Hepatocyte (in vitro differentiated cells): Measurements from ENCODE around the gene COQ9. TPM values are rescaled to one million over a fixed set of nuclear protein-coding genes. Genes with fewer than 3 reads are reported as not detected.
A peak's percentile ranks its signal among the peaks of the same experiment; 100 is the strongest.

ENCODE experiments used
- DNase-seq: peaks from one replicate; pipeline ENCODE4 v3.0.0-alpha.2; 2016; ENCODE audit warnings: low spot score
- H2AFZ ChIP-seq: fragments of 200-600 bp; sonication (generic); 2 replicates; pipeline ENCODE4 v1.6.0; 2016; ENCODE audit warnings: antibody characterized with exemption, mild to moderate bottlenecking
- H3K27ac ChIP-seq: fragments of 200-600 bp; sonication (generic); 2 replicates; pipeline ENCODE4 v1.5.1; 2016; ENCODE audit warnings: mild to moderate bottlenecking
- H3K27me3 ChIP-seq: fragments of 200-600 bp; sonication (generic); 2 replicates; pipeline ENCODE4 v1.6.1; 2016
- H3K36me3 ChIP-seq: fragments of 200-600 bp; sonication (generic); replicated peaks from 2 replicates; pipeline ENCODE4 v1.5.1; 2016; ENCODE audit warnings: low read depth; ENCODE audit not compliant: insufficient read depth
- H3K4me1 ChIP-seq: fragments of 200-600 bp; sonication (generic); 2 replicates; pipeline ENCODE4 v1.5.1; 2016; ENCODE audit warnings: mild to moderate bottlenecking, moderate library complexity; ENCODE audit not compliant: insufficient read depth
- H3K4me2 ChIP-seq: fragments of 200-600 bp; sonication (generic); 2 replicates; pipeline ENCODE4 v1.6.0; 2016
- H3K4me3 ChIP-seq: fragments of 200-600 bp; sonication (generic); 2 replicates; pipeline ENCODE4 v1.5.1; 2016; ENCODE audit warnings: mild to moderate bottlenecking
- H3K79me2 ChIP-seq: fragments of 200-600 bp; sonication (generic); 2 replicates; pipeline ENCODE4 v1.6.0; 2017; ENCODE audit warnings: mild to moderate bottlenecking
- H3K9me2 ChIP-seq: fragments of 200-600 bp; sonication (generic); replicated peaks from 2 replicates; pipeline ENCODE4 v1.6.0; 2017; ENCODE audit warnings: mild to moderate bottlenecking; ENCODE audit not compliant: insufficient read depth
- H3K9me3 ChIP-seq: fragments of 200-600 bp; sonication (generic); 2 replicates; pipeline ENCODE4 v1.5.1; 2016; ENCODE audit warnings: low read depth, mild to moderate bottlenecking
- H4K20me1 ChIP-seq: fragments of 200-600 bp; sonication (generic); 2 replicates; pipeline ENCODE4 v1.6.0; 2016; ENCODE audit warnings: mild to moderate bottlenecking; ENCODE audit not compliant: insufficient read depth, poor library complexity, severe bottlenecking
- EZH2 ChIP-seq: fragments of 200-600 bp; sonication (generic); IDR thresholded peaks from 2 replicates; pipeline ENCODE4 v1.6.1; 2016; ENCODE audit warnings: antibody characterized with exemption, mild to moderate bottlenecking, borderline replicate concordance
- EZH2phosphoT487 ChIP-seq: fragments of 200-600 bp; sonication (generic); IDR thresholded peaks from one replicate; pipeline ENCODE4 v1.6.1; 2018; ENCODE audit warnings: antibody characterized with exemption, mild to moderate bottlenecking, low read depth, moderate library complexity; ENCODE audit not compliant: unreplicated experiment, severe bottlenecking
- WGBS: methylation state at CpG from one replicate; pipeline ENCODE4 v1.1.6; 2016; ENCODE audit warnings: low lambda C conversion rate; ENCODE audit errors: missing lambda C conversion rate; 5-methylcytosine and 5-hydroxymethylcytosine counted together
- polyA plus RNA-seq: library from polyadenylated mRNA; unstranded; fragments of >200 nt; fragmentation: Nextera tagmentation; extraction: Ambion mirVana; gene quantifications from 2 replicates; pipeline ENCODE4 v1.2.1, GENCODE V29; 2016
- total RNA-seq: library from RNA; depleted of rRNA; stranded (reverse); fragments of >200 nt; gene quantifications from 2 replicates; pipeline ENCODE4 v1.2.3, GENCODE V29; 2014
- TF ChIP-seq, protein P1 (sequence below): fragments of 200-600 bp; sonication (generic); IDR thresholded peaks from 2 replicates; pipeline ENCODE4 v1.5.1; 2016; ENCODE audit warnings: antibody characterized with exemption, mild to moderate bottlenecking; ENCODE audit not compliant: poor library complexity

COQ9 gene
- total and polyA plus RNA-seq, 2 experiments from 2014 or later: 61.9 to 81.5 TPM

DNA sequence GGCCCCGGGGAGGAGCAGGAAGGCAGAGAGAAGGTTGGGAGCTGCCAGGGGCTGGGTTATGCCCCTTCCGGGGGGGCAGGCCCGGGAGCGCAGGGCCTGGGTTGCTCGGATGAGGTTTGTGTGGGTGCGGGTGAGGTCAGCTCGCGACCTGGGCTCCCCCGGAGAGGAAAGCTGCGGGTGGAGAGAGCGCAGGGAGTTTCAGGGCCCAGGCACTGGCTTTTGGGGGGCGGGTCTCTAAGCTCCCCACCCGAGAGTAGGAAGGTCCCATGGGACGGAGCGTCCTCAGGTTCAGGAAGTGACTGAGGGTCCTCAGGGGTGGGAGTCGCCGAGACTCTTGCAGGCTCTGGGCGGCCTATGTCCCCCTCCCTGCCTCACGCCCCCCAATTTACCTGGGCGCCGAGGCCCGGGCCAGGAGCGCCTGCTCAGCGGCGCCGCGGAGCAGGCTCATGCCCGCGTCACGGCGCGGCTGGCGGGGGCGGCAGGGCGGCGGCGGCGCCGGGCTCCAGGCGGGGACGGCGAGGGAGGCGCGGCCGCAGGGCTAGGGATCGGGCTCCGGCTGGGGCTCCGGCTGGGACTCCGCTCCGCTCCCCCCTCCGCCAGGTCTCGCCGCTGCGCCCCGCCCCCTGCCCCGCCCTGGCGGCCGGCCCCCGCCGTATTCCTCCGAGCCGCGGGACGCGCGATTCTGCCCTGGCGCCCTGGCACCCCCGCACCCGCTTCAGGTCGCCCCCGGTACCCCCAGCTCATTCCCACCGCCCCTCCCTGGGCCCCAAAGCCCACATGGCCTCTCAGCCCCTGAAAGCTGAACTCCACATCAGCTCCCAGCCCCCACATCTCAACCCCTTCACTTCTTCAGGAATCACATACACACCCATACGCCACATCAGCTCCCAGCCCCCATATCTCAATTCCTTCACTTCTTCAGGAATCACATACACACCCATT, 38.9 kb downstream of the COQ9 start, which contains the start of gene DOK4:
TSS of gene DOK4 (minus strand) at position 578 of the 942 bp plus-strand sequence. CDS start 6,986 bp downstream, outside the sequence.
- H3K36me3 ChIP-seq: no peaks in the 10 kb centered on the region
- no peaks in the 10 kb centered on the region for H3K9me2 ChIP-seq
- H3K79me2 ChIP-seq: peaks cover 50% of the 10 kb centered on the region
- TF ChIP-seq EZH2: no peak
- TF ChIP-seq, protein P1, sequence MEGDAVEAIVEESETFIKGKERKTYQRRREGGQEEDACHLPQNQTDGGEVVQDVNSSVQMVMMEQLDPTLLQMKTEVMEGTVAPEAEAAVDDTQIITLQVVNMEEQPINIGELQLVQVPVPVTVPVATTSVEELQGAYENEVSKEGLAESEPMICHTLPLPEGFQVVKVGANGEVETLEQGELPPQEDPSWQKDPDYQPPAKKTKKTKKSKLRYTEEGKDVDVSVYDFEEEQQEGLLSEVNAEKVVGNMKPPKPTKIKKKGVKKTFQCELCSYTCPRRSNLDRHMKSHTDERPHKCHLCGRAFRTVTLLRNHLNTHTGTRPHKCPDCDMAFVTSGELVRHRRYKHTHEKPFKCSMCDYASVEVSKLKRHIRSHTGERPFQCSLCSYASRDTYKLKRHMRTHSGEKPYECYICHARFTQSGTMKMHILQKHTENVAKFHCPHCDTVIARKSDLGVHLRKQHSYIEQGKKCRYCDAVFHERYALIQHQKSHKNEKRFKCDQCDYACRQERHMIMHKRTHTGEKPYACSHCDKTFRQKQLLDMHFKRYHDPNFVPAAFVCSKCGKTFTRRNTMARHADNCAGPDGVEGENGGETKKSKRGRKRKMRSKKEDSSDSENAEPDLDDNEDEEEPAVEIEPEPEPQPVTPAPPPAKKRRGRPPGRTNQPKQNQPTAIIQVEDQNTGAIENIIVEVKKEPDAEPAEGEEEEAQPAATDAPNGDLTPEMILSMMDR: no peak
- H4K20me1 ChIP-seq: no peaks in the 10 kb centered on the region
- no peaks in the 10 kb centered on the region for H3K27me3 ChIP-seq
- H2AFZ ChIP-seq: peak within 1 kb of the TSS; percentile 98
- peak; percentile 94 for DNase-seq
- peaks cover 46% of the 10 kb centered on the region for H3K4me1 ChIP-seq
- peak within 1 kb of the TSS; percentile 92 for H3K27ac ChIP-seq
- H3K4me3 ChIP-seq: peak within 1 kb of the TSS; percentile 83
- no peaks in the 10 kb centered on the region for H3K9me3 ChIP-seq
- peak within 1 kb of the TSS; percentile 95 for H3K4me2 ChIP-seq
- WGBS: 6% methylated on average over 12 of the region's 73 CpGs

DNA sequence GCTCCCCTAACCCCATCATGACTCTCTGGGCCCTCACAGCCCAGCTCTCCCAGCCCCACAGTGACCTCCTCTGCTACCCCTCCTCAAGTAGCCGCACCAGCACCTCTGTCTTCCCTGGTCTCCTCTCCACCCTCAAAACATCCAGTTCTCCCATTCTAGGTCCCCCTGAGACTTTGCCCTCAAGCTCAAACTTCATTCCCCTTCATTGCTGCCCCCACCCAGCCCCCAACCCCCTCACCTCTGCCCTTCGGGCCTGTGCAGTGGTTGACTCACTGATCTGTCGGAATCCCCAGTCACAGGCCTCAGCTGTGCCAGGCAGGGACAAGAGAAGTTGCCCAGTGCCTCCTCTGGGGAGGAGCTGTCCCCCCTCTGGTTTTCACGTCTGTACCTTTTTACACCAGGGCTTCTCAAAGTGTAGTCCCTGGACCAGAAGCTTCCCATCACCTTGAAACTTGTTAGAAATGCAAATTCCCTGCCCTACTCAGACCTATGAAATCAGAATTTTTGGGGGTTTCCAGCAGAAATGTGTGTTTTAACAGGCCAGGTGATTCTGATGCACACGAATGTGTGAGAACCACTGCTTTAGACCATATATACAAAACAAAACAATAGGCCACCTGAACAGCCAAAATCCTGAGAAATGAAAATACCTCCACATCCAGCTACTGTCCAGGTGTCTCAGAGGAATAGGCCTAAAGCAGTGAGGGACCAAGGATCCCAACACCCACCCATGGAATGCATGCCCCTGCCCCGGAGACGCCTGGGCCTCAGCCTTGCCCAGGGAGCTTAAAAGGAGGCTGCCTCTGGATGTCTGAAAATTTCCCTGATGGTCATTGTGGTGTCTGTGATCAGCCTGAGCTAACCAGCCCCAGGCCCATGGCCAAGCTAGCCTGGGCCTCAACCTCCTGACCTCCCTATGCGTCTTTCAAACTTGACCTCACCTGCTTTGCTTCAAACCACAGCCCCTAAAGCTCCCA, 39.9 kb downstream of the COQ9 start:
- DNase-seq: peak; percentile 16
- peaks cover 40% of the 10 kb centered on the region for H3K4me1 ChIP-seq
- H3K9me2 ChIP-seq: no peaks in the 10 kb centered on the region
- H4K20me1 ChIP-seq: no peaks in the 10 kb centered on the region
- H3K9me3 ChIP-seq: no peaks in the 10 kb centered on the region
- peak overlapping the region; percentile 77 for H3K27ac ChIP-seq
- H2AFZ ChIP-seq: peak overlapping the region; percentile 98
- H3K4me3 ChIP-seq: no peak overlapping the region
- TF ChIP-seq EZH2phosphoT487 (no peak), EZH2 (no peak)
- TF ChIP-seq, protein P1: no peak
- H3K36me3 ChIP-seq: no peaks in the 10 kb centered on the region
- H3K27me3 ChIP-seq: no peaks in the 10 kb centered on the region
- H3K79me2 ChIP-seq: peaks cover 41% of the 10 kb centered on the region
- H3K4me2 ChIP-seq: peak overlapping the region; percentile 93
- WGBS: 66% methylated on average over 8 of the region's 8 CpGs

DNA sequence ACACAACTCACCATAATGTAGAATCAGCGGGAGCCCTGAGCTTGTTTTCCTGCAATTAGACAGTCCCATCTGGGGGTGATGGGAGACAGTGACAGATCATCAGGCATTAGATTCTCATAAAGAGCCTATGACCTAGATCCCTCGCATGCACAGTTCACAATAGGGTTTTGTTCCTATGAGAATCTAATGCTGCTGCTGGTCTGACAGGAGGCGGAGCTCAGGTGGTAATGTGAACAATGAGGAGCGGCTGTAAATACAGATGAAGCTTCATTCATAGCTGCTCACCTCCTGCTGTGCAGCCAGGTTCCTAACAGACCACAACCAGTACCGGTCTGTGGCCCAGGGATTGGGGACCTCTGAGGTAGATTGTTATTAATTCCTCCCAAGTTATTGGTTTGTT, 42.0 kb downstream of the COQ9 start:
- no peak overlapping the region for H3K4me3 ChIP-seq
- WGBS: 96% methylated on average over 5 of the region's 5 CpGs
- H3K9me3 ChIP-seq: no peaks in the 10 kb centered on the region
- DNase-seq: no peak
- H3K36me3 ChIP-seq: no peaks in the 10 kb centered on the region
- H3K27me3 ChIP-seq: no peaks in the 10 kb centered on the region
- no peak overlapping the region for H2AFZ ChIP-seq
- peaks cover 23% of the 10 kb centered on the region for H3K79me2 ChIP-seq
- H4K20me1 ChIP-seq: no peaks in the 10 kb centered on the region
- H3K9me2 ChIP-seq: no peaks in the 10 kb centered on the region
- TF ChIP-seq EZH2phosphoT487 (no peak), EZH2 (no peak)
- TF ChIP-seq, protein P1: no peak
- no peak overlapping the region for H3K4me2 ChIP-seq
- H3K4me1 ChIP-seq: peaks cover 22% of the 10 kb centered on the region
- no peak overlapping the region for H3K27ac ChIP-seq
